Endothelial cell of umbilical vein (primary cell): Measurements from ENCODE around the gene SPEN.

Experiments used
- CTCF ChIP-seq, 2 donors: IDR thresholded peaks; 1 replicate in 1 of 2; 2 replicates in 1 of 2; pipeline ENCODE4 v1.5.1; 2011; ENCODE audit warnings: low read length in 2 of 2, mild to moderate bottlenecking in 2 of 2, moderate library complexity in 2 of 2, control low read depth in 1 of 2, inconsistent platforms in 1 of 2, low read depth in 1 of 2; ENCODE audit not compliant: insufficient read depth in 1 of 2; ENCODE audit errors: extremely low read depth in 1 of 2
- EZH2 ChIP-seq: IDR thresholded peaks from 2 replicates; pipeline ENCODE4 v1.6.1; 2012; ENCODE audit warnings: borderline replicate concordance, low read depth, mild to moderate bottlenecking, moderate library complexity, low read length, inconsistent platforms; ENCODE audit not compliant: severe bottlenecking
- GATA2 ChIP-seq: IDR thresholded peaks from 2 replicates; pipeline ENCODE4 v1.7.0; 2011; ENCODE audit warnings: low read depth, mild to moderate bottlenecking, moderate library complexity, mixed read lengths, low read length; ENCODE audit not compliant: insufficient read length, insufficient read depth
- JUN ChIP-seq: IDR thresholded peaks from 2 replicates; pipeline ENCODE4 v1.6.1; 2011; ENCODE audit warnings: borderline replicate concordance, low read depth; ENCODE audit not compliant: insufficient read length, insufficient read depth
- MYC ChIP-seq: IDR thresholded peaks from one replicate; pipeline ENCODE4 v1.6.1; 2011; ENCODE audit warnings: mild to moderate bottlenecking, low read depth, low read length
- POLR2A ChIP-seq: IDR thresholded peaks from 2 replicates; pipeline ENCODE4 v1.6.1; 2012; ENCODE audit warnings: low read depth, mild to moderate bottlenecking, control low read depth, low read length
- POLR2AphosphoS5 ChIP-seq: IDR thresholded peaks from 2 replicates; pipeline ENCODE4 v1.6.1; 2012; ENCODE audit warnings: low read depth, mild to moderate bottlenecking, control low read depth, low read length, moderate library complexity; ENCODE audit not compliant: insufficient read depth

GRCh38 chr1:15858672-15859372, 11.3 kb downstream of the SPEN start:
- TF ChIP-seq CTCF (IDR thresholded peaks at IDR 0.05; ENCODE audit: extremely low read depth in 1 of 2, insufficient read depth in 1 of 2, low read depth in 1 of 2, low read length in 2 of 2) (no peak), POLR2AphosphoS5 (no peak), POLR2A (no peak), JUN (no peak), EZH2 (no peak), MYC (no peak), GATA2 (no peak)
